Stimulated activated naive CD8-positive, alpha-beta T cell treated with anti-CD3 and anti-CD28 coated beads, Interleukin-15, Interleukin-2, amounts not matched to agents 100 ng/mL and 50 ng/mL, for 24 hours (primary cell): ENCODE data around the gene SNAP91.
"Not testable (repeated sequence)": the region's sequence is repeated elsewhere in the genome, so short reads cannot be mapped to it uniquely, and the experiment has no call there.

ENCODE experiments used
- H3K27ac Mint-ChIP-seq: one replicate; pipeline ENCODE4 v1.8.0; 2021; ENCODE audit warnings: mild to moderate bottlenecking, mixed read lengths
- H3K27me3 Mint-ChIP-seq: one replicate; pipeline ENCODE4 v1.8.0; 2021; ENCODE audit warnings: mixed read lengths
- H3K36me3 Mint-ChIP-seq: one replicate; pipeline ENCODE4 v1.8.0; 2021; ENCODE audit warnings: low read depth, mixed read lengths
- H3K4me1 Mint-ChIP-seq: one replicate; pipeline ENCODE4 v1.8.0; 2021; ENCODE audit warnings: low read depth, mixed read lengths
- H3K4me3 Mint-ChIP-seq: one replicate; pipeline ENCODE4 v1.8.0; 2021; ENCODE audit warnings: mild to moderate bottlenecking, mixed read lengths
- H3K9me3 Mint-ChIP-seq: one replicate; pipeline ENCODE4 v1.8.0; 2021; ENCODE audit warnings: mixed read lengths

The SNAP91 gene

DNA sequence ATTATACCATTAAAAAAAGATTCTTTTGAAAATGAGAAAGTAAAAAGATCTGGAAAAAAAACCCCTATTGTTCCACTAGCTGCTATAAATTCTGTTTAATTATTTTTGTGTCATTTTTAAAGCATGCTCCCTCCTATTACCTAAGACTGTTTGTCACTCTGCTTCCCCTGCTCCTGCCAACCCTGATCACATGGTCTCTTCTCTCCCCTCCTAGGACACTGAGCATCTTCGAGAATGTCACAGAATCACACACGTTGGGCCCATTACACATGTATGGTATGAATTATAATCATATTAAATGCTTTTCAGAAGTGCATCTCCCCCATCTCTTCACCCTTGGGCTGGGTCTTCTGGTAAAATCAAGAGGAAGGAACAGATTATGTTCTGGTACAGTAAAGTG, 6.2 kb downstream of the SNAP91 start:
- H3K27ac Mint-ChIP-seq: no peak overlapping the region
- no peaks in the 10 kb centered on the region for H3K4me1 Mint-ChIP-seq
- no peaks in the 10 kb centered on the region for H3K9me3 Mint-ChIP-seq
- no peak overlapping the region for H3K4me3 Mint-ChIP-seq
- no peaks in the 10 kb centered on the region for H3K36me3 Mint-ChIP-seq
- peaks cover 25% of the 10 kb centered on the region for H3K27me3 Mint-ChIP-seq

DNA sequence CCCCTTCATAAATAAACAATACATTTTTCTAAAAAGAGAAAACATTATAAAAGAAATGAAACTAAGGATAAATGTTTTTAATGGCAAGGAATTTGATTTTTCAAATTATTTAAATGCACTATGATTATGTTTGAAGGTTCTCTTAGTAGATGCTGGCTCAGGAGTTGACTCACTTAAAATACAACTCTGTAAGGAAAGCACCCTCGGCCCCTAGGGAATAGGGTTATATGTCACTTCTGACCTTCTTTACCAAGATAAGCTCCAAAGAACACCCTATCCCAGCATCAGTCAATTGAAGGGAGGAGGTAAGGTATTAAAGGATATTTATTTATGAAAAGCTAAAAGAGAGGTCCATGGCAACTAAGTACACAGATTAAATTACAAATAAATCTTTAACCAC, 6.8 kb downstream of the SNAP91 start:
- Mint-ChIP-seq H3K9me3 (no peaks in the 10 kb centered on the region), H3K27me3 (peaks cover 20% of the 10 kb centered on the region), H3K36me3 (no peaks in the 10 kb centered on the region), H3K4me1 (no peaks in the 10 kb centered on the region), H3K4me3 (no peak overlapping the region), H3K27ac (no peak overlapping the region)

DNA sequence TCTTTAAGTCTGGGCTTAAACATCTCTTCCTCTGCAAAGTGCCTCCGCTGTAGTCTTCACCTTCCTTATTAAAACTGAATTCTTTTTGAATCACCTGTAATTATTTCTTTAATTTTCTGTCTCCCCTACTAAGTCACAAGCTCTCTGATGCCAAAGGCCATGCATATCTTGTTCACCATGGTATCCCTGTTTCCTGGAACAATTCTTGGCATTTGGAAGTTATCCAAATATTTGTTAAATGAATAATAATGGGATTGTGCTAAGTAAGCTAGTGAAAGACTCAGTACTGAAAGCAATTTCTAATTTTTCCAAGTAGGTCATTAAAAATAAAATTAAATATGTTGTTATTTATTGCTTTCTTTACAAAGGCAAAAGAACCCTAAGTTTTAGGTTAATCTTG, 12.2 kb downstream of the SNAP91 start:
- no peaks in the 10 kb centered on the region for H3K36me3 Mint-ChIP-seq
- no peaks in the 10 kb centered on the region for H3K4me1 Mint-ChIP-seq
- H3K4me3 Mint-ChIP-seq: no peak overlapping the region
- peaks cover 4% of the 10 kb centered on the region for H3K27me3 Mint-ChIP-seq
- no peak overlapping the region for H3K27ac Mint-ChIP-seq
- H3K9me3 Mint-ChIP-seq: no peaks in the 10 kb centered on the region

DNA sequence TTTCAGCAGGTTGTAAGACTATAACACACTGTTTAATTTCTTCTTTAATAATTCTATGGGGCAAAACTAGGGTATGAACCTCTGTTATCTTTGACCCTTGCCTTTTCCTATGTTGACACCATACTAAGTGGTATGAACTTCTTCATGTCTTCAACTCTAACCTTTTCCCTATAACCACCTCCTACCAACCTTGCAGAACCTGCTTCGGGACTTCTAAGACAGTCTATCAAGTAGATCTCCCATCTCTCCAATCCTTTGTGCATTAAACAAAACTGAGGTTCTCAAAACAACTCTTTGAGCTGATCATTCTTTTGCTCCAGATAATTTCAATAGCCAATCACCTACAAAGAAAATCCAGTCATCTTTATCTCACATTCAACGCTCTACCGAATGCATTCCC, 23.4 kb downstream of the SNAP91 start:
- Mint-ChIP-seq H3K9me3 (no peaks in the 10 kb centered on the region), H3K27ac (no peak overlapping the region), H3K4me3 (no peak overlapping the region), H3K27me3 (no peaks in the 10 kb centered on the region), H3K36me3 (no peaks in the 10 kb centered on the region), H3K4me1 (no peaks in the 10 kb centered on the region)

DNA sequence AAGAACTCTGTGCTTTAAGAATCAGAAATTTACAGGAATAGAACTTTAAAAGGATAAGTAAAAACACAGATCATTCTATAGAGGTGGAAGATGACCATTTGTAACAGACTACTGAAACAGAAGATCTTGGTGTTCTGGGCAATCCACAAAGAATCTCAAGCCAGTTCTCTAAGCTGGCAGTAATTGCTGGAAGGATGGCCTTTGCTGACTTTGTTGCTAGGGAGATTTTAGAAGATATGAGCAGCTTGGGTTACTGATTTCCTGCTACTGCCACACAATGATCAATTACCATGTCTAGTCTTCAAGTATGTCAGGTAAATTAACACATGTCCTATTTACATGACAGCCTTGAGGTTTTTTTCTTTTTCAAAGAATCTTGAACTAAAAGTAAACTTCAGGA, 31.1 kb downstream of the SNAP91 start:
- Mint-ChIP-seq H3K27ac (no peak overlapping the region), H3K9me3 (no peaks in the 10 kb centered on the region), H3K27me3 (no peaks in the 10 kb centered on the region), H3K36me3 (no peaks in the 10 kb centered on the region), H3K4me3 (no peak overlapping the region), H3K4me1 (no peaks in the 10 kb centered on the region)

DNA sequence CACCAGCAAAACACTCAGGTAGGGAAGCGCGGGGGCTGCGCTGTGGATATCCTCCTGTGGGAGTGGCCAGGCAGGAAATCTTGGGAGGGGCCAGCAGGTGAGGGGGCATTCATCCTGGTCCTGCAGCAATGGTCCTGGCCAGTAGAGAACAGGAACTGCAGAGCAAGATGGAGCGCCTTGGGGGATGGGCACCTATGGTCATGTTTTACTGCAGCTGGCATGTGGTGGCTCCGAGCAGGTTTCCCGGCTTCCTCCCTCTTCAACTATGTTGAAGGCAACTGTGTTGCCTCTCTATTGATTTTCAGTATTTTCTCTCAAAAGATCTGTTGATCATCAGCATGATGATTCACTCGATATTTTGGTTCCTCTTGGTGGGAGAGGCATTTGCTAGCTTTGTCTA, 70.9 kb downstream of the SNAP91 start:
- Mint-ChIP-seq H3K36me3 (no peaks in the 10 kb centered on the region), H3K9me3 (no peaks in the 10 kb centered on the region), H3K27ac (no peak overlapping the region), H3K4me1 (no peaks in the 10 kb centered on the region), H3K4me3 (no peak overlapping the region), H3K27me3 (no peaks in the 10 kb centered on the region)

DNA sequence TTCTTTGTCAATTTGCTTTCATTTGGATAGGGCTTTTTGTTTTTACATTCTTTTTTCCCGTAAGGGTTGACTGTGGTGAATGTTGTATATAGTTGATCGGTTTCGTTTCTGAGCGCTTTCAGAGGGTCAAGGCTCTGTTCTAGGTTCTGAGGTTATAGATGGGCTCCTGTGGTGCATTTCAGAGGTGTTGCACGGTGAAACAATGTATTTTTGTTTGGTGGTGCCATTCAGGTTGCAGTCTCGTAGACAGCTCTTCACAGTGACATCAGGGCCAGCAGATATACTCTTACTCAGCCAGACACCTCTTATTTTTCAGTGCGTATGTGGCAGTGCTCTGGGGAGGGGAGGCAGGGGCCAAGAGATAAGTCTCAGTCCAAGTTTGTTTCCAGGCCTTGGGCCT, 72.1 kb downstream of the SNAP91 start:
- no peaks in the 10 kb centered on the region for H3K27me3 Mint-ChIP-seq
- no peak overlapping the region for H3K4me3 Mint-ChIP-seq
- no peaks in the 10 kb centered on the region for H3K36me3 Mint-ChIP-seq
- H3K9me3 Mint-ChIP-seq: no peaks in the 10 kb centered on the region
- no peak overlapping the region for H3K27ac Mint-ChIP-seq
- no peaks in the 10 kb centered on the region for H3K4me1 Mint-ChIP-seq

DNA sequence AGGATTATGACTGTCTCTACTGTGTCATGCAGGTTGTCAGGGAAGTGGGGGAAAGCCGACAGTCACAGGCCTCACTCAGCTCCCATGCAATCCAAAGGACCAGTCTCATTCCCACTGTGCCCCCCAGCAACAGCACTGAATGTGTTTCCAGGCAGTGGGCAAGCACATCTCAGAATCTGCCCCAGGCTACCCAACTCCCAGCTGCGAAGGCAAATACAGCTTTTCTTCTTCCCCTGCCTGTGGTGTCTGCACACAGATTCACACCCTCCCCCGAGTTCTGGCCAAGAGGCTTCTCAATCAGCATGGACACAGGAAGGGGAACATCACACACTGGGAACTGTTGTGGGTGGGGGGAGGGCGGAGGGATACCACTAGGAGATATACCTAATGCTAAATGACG, 75.3 kb downstream of the SNAP91 start:
- no peaks in the 10 kb centered on the region for H3K4me1 Mint-ChIP-seq
- no peak overlapping the region for H3K27ac Mint-ChIP-seq
- no peaks in the 10 kb centered on the region for H3K9me3 Mint-ChIP-seq
- H3K27me3 Mint-ChIP-seq: no peaks in the 10 kb centered on the region
- no peak overlapping the region for H3K4me3 Mint-ChIP-seq
- H3K36me3 Mint-ChIP-seq: no peaks in the 10 kb centered on the region

DNA sequence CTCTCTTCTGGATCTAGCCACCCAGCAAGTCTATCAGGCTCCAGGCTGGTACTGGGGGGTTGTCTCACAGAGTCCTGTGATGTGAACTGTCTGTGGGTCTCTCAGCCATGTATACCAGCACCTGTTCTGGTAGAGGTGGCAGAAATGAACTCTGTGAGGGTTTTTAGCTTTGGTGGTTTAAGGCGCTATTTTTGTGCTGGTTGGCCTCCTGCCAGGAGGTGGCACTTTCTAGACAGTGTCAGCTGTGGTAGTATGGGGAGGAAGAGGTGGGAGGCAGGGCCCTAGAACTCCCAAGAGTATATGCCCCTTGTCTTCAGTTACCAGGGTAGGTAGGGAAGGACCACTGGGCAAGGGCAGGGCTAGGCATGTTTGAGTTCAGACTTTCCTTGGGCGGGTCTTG, 75.8 kb downstream of the SNAP91 start:
- Mint-ChIP-seq H3K36me3 (no peaks in the 10 kb centered on the region), H3K27ac (no peak overlapping the region), H3K4me3 (no peak overlapping the region), H3K27me3 (no peaks in the 10 kb centered on the region), H3K9me3 (no peaks in the 10 kb centered on the region), H3K4me1 (no peaks in the 10 kb centered on the region)

DNA sequence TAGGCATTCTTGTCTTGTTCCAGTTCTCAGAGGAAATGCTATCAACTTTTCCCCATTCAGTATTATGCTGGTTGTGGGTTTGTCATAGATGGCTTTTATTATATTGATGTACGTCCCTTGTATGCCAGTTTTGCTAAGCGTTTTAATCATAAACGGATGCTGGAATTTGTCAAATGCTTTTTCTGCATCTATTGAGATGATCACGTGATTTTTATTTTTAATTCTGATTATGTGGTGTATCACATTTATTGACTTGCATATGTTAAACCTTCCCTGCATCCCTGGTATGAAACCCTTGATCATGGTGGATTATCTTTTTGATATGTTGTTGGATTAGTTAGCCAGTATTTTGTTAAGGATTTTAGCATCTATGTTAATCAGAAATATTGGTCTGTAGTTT, 79.0 kb downstream of the SNAP91 start:
- H3K36me3 Mint-ChIP-seq, H3K9me3 Mint-ChIP-seq, H3K27me3 Mint-ChIP-seq, H3K27ac Mint-ChIP-seq, H3K4me3 Mint-ChIP-seq, H3K4me1 Mint-ChIP-seq: not testable (repeated sequence)

DNA sequence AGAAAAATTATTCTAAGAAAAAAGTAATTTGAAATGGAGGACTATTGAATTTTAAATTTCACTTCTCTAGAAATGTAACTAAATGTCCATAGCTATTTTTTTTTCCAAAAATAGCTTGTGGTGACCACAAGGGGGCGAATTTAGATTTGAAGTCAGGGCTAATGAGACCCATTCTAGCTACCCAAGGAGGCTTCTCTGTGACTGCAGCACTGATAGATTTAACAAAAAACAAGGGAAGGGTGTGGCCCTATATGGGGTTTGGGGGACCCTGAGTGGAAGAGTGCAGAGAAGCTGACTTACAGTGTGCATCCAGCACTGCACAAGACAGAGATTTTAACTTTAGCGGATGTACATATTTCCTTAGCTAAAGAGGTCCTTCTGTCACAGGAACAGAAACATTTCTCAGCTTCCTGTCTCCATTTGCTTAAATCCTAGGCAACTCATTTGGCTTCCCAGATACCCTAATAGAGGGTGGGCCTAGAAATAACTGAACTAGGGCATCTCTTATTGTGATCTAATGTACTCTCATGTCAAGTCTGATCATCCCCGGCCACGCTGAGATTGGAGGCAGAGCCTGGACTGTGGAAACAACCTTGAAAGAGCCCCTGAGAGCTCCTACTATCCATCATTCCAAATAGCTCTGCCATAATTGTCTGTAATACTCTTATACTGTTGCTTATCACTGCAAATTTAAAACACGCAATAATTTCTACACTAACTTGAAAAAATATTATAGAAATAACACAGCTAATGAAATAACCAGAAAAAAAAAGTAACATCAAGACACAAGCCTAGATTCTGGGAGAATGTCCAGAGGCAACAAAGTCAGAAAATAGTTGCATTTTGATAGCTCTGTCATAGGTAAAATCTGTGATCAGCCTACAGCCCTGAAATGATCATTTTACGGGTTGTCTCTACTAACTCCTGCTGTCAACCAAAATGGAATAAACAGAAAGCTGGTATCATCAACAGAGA, 93.6 kb downstream of the SNAP91 start:
- Mint-ChIP-seq H3K4me3 (no peak overlapping the region), H3K9me3 (no peaks in the 10 kb centered on the region), H3K27me3 (peaks cover 3% of the 10 kb centered on the region), H3K36me3 (no peaks in the 10 kb centered on the region), H3K27ac (no peak overlapping the region), H3K4me1 (no peaks in the 10 kb centered on the region)

DNA sequence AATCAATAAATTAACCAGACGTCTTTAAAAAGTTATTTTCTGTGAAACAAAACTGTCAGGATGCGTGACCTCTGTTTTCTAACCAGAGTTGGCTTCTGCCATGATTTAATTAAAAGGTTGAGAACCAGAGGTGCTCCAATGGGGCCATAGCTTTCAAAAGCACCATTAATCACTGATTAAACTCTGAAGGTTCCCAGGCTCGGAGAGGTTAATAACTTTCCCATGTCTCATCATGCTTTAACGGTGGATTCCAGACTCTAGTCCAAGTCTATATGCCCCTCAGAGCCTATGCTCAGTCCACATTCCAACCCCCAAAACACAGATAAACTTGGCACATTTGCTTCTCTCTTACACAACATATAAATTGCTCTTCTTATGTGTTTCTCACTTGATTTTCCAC, 95.5 kb downstream of the SNAP91 start:
- H3K27ac Mint-ChIP-seq: no peak overlapping the region
- H3K4me3 Mint-ChIP-seq: no peak overlapping the region
- peaks cover 7% of the 10 kb centered on the region for H3K27me3 Mint-ChIP-seq
- H3K9me3 Mint-ChIP-seq: no peaks in the 10 kb centered on the region
- no peaks in the 10 kb centered on the region for H3K4me1 Mint-ChIP-seq
- no peaks in the 10 kb centered on the region for H3K36me3 Mint-ChIP-seq

DNA sequence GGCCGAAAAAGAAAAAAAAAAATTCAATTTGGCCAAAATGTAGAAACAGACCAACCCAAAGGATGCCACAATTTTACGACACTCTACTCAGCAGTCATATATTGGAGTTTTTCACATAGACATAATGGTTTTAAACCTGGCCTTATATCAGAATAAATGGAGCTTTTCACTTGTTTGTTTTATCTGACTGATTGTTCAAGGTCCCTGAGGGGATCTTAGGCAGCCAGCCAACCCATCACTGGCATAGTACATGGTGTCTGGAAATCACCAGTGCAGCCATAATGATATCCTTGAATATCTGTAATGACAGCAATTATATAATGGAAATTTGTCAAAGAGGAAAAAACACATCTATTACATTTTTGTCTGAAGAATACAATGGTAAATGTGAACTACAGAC, 99.7 kb downstream of the SNAP91 start:
- Mint-ChIP-seq H3K27ac (no peak overlapping the region), H3K27me3 (peaks cover 6% of the 10 kb centered on the region), H3K4me3 (no peak overlapping the region), H3K36me3 (no peaks in the 10 kb centered on the region), H3K4me1 (no peaks in the 10 kb centered on the region), H3K9me3 (no peaks in the 10 kb centered on the region)

DNA sequence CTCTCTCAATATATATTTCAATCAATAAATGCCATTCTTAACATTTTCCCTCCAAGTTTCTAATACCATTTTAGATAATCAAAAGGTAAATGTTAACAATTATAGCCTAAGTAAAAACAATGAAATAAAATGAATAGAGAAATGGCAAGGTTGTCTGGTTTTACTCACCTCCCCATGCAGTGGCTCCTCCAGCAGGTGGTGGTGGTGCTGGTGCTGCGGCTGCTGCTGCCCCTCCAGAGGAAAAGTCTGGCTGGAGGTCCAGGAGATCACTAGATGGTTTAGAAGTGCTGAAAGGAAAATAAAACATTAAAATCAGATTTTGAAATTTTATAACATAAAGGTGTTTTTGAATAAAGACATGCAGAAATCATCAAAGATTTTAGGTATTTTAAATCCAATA, 103.4 kb downstream of the SNAP91 start:
- Mint-ChIP-seq H3K9me3 (no peaks in the 10 kb centered on the region), H3K36me3 (no peaks in the 10 kb centered on the region), H3K4me3 (no peak overlapping the region), H3K27me3 (peaks cover 6% of the 10 kb centered on the region), H3K4me1 (no peaks in the 10 kb centered on the region), H3K27ac (no peak overlapping the region)

DNA sequence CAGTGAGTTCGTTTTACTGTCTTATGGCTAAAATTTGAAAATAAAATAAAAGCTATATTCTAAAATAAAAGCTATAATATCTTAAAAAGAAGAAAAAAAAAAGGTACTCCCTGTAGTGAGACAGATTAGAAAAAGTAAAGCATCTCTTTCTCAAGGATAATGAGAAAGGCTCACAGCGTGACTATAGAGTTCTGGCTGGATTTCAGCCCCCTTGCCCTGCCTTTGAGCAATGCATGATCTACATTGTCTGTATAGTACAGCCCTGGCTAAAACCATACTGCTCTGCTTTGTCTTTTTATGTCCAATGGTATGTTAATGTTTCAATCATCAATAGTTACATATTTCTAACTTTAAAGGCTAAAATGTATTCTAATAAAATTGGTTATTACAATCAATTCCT, 105.3 kb downstream of the SNAP91 start:
- H3K27ac Mint-ChIP-seq: no peak overlapping the region
- H3K27me3 Mint-ChIP-seq: peaks cover 3% of the 10 kb centered on the region
- no peaks in the 10 kb centered on the region for H3K4me1 Mint-ChIP-seq
- H3K36me3 Mint-ChIP-seq: no peaks in the 10 kb centered on the region
- no peaks in the 10 kb centered on the region for H3K9me3 Mint-ChIP-seq
- H3K4me3 Mint-ChIP-seq: no peak overlapping the region

DNA sequence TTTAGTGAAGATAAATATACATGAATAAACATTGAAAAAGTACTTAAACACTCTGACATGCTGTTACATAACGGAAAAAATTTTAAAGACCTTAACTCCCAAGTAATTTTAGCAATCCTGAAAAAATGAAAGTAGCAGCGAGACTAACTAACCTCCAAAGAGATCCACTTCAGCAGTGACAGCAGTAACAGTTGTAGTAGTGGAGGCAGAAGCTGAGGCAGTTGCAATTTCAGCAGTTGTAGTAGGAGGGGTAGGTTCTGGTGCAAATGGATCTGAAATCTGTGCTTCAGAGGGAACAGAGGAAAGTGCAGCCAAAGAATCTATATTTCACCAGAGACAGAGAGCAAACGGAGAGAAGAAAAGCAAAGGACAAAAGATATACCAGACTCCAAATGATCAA, 107.8 kb downstream of the SNAP91 start:
- Mint-ChIP-seq H3K36me3 (no peaks in the 10 kb centered on the region), H3K9me3 (no peaks in the 10 kb centered on the region), H3K27me3 (no peaks in the 10 kb centered on the region), H3K4me1 (no peaks in the 10 kb centered on the region), H3K27ac (no peak overlapping the region), H3K4me3 (no peak overlapping the region)
